Osteoblast (primary cell): ENCODE measurements around the gene CREBL2. TPM values are rescaled to one million over a fixed set of nuclear protein-coding genes. Genes with fewer than 3 reads are reported as not detected.

Source experiments
- DNase-seq: peaks from one replicate; pipeline ENCODE4 v3.0.0; 2011; ENCODE audit warnings: low spot score, mixed read lengths; ENCODE audit not compliant: insufficient read length; ENCODE audit errors: missing footprints
- H2AFZ ChIP-seq: 2 replicates; pipeline ENCODE4 v1.6.0; 2011; ENCODE audit warnings: mild to moderate bottlenecking, low read length
- H3K27ac ChIP-seq: 2 replicates; pipeline ENCODE4 v1.5.1; 2011; ENCODE audit warnings: mild to moderate bottlenecking, low read depth, low read length, moderate library complexity
- H3K27me3 ChIP-seq: 2 replicates; pipeline ENCODE4 v1.6.0; 2012; ENCODE audit warnings: mild to moderate bottlenecking, control low read depth, inconsistent platforms, low read length, moderate library complexity; ENCODE audit not compliant: insufficient read depth
- H3K36me3 ChIP-seq: 2 replicates; pipeline ENCODE4 v1.5.1; 2011; ENCODE audit warnings: mild to moderate bottlenecking, low read length, control low read depth, moderate library complexity; ENCODE audit not compliant: insufficient read depth
- H3K4me1 ChIP-seq: 2 replicates; pipeline ENCODE4 v1.5.1; 2011; ENCODE audit warnings: mild to moderate bottlenecking, low read length, control low read depth, moderate library complexity; ENCODE audit not compliant: insufficient read depth
- H3K4me2 ChIP-seq: 2 replicates; pipeline ENCODE4 v1.6.0; 2011; ENCODE audit warnings: mild to moderate bottlenecking, low read length; ENCODE audit not compliant: insufficient read depth
- H3K4me3 ChIP-seq: fragments of 200-600 bp; sonication (generic); 3 replicates; pipeline ENCODE4 v1.5.1; 2012; ENCODE audit warnings: mild to moderate bottlenecking, low read length, inconsistent platforms; ENCODE audit not compliant: insufficient read depth
- H3K79me2 ChIP-seq: 2 replicates; pipeline ENCODE4 v1.6.0; 2012; ENCODE audit warnings: mild to moderate bottlenecking, low read length, control low read depth, inconsistent platforms; ENCODE audit not compliant: insufficient read depth
- H3K9me3 ChIP-seq: 2 replicates; pipeline ENCODE4 v1.5.1; 2011; ENCODE audit warnings: low read depth, low read length, control low read depth
- H4K20me1 ChIP-seq: 2 replicates; pipeline ENCODE4 v1.6.0; 2012; ENCODE audit warnings: mild to moderate bottlenecking, low read length, control low read depth; ENCODE audit not compliant: insufficient read depth
- CTCF ChIP-seq: IDR thresholded peaks from 2 replicates; pipeline ENCODE4 v1.5.1; 2011; ENCODE audit warnings: mild to moderate bottlenecking, low read depth, low read length, moderate library complexity; ENCODE audit errors: extremely low read depth
- total RNA-seq: library from RNA; depleted of rRNA; stranded (reverse); fragments of >200 nt; gene quantifications from 2 replicates; pipeline ENCODE4 v1.2.3, GENCODE V29; 2012

Gene CREBL2
- total RNA-seq, 1 donor: 47.0 TPM

- peaks cover 5% of the 10 kb centered on the region for H3K4me1 ChIP-seq
- H3K4me3 ChIP-seq: no peak overlapping the region
- peak overlapping the region; percentile 10 for H2AFZ ChIP-seq
- no peak for DNase-seq
- H3K27ac ChIP-seq: no peak overlapping the region
- no peaks in the 10 kb centered on the region for H3K9me3 ChIP-seq
- H4K20me1 ChIP-seq: no peaks in the 10 kb centered on the region
- no peak overlapping the region for H3K4me2 ChIP-seq
- no peaks in the 10 kb centered on the region for H3K27me3 ChIP-seq
- H3K79me2 ChIP-seq: no peaks in the 10 kb centered on the region
- no peak for TF ChIP-seq CTCF
- no peaks in the 10 kb centered on the region for H3K36me3 ChIP-seq
Measured at GRCh38 chr12:12654691-12655460, 43.2 kb downstream of the CREBL2 start.

GRCh38 chr12:12660201-12660600 is 48.5 kb downstream of the CREBL2 start:
- Histone ChIP-seq H4K20me1 (no peaks in the 10 kb centered on the region), H3K27me3 (no peaks in the 10 kb centered on the region), H3K4me3 (no peak overlapping the region), H3K79me2 (no peaks in the 10 kb centered on the region), H2AFZ (no peak overlapping the region), H3K4me1 (peaks cover 34% of the 10 kb centered on the region), H3K9me3 (no peaks in the 10 kb centered on the region), H3K27ac (no peak overlapping the region), H3K36me3 (no peaks in the 10 kb centered on the region), H3K4me2 (peak overlapping the region; percentile 42)
- TF ChIP-seq CTCF: no peak
- no peak for DNase-seq

- no peaks in the 10 kb centered on the region for H3K79me2 ChIP-seq
- H3K4me2 ChIP-seq: peak overlapping the region; percentile 42
- peaks cover 29% of the 10 kb centered on the region for H3K4me1 ChIP-seq
- no peak for TF ChIP-seq CTCF
- no peaks in the 10 kb centered on the region for H3K9me3 ChIP-seq
- no peaks in the 10 kb centered on the region for H3K27me3 ChIP-seq
- H3K4me3 ChIP-seq: no peak overlapping the region
- DNase-seq: peak; percentile 94
- no peaks in the 10 kb centered on the region for H4K20me1 ChIP-seq
- H3K36me3 ChIP-seq: no peaks in the 10 kb centered on the region
- H2AFZ ChIP-seq: no peak overlapping the region
- H3K27ac ChIP-seq: no peak overlapping the region
Measured at GRCh38 chr12:12661086-12661856, 49.6 kb downstream of the CREBL2 start.

GRCh38 chr12:12663644-12664294 is 52.1 kb downstream of the CREBL2 start:
- H4K20me1 ChIP-seq: no peaks in the 10 kb centered on the region

More at GRCh38 chr12:12663644-12664294, 52.1 kb downstream of the CREBL2 start:
- no peak for DNase-seq
- Histone ChIP-seq H2AFZ (no peak overlapping the region), H3K4me1 (peaks cover 29% of the 10 kb centered on the region), H3K9me3 (no peaks in the 10 kb centered on the region), H3K27ac (no peak overlapping the region), H3K4me3 (no peak overlapping the region), H3K36me3 (no peaks in the 10 kb centered on the region), H3K27me3 (no peaks in the 10 kb centered on the region), H3K79me2 (no peaks in the 10 kb centered on the region), H3K4me2 (no peak overlapping the region)
- TF ChIP-seq CTCF: no peak
